ENCODE measurements around the gene PTGER2. TPM values are rescaled to one million over a fixed set of nuclear protein-coding genes. Genes with fewer than 3 reads are reported as not detected.

Gene PTGER2
- total RNA-seq, 4 donors from 2014 or later: 0.56 to 5.0 (median 1.5) TPM

- intact Hi-C loops (cut with DNase I): no loop called here
Observed at GRCh38 chr14:52267501-52268278, 46.4 kb upstream of the PTGER2 start, which contains the start of gene PTGDR. Gene PTGDR, plus strand, starts transcription at chr14:52267698. Its CDS starts 117 bp downstream, at chr14:52267815.

GRCh38 chr14:52268279-52269061, 45.6 kb upstream of the PTGER2 start:
- WGBS, 2 donors: 1 to 2% methylated on average over 16 to 39 of the region's 54 CpGs
- Histone ChIP-seq H3K9me3 (no peaks in the 10 kb centered on the region), H3K4me1 (peaks cover 0 to 11% of the 10 kb centered on the region in 2 donors), H3K27ac (no peak overlapping the region), H3K4me3 (replicated peaks in 1 of 3) (peak overlapping the region in 1 of 3 donors; percentile 21), H3K27me3 (no peaks in the 10 kb centered on the region), H3K36me3 (no peaks in the 10 kb centered on the region)
- no peak for DNase-seq
- TF ChIP-seq POLR2A (IDR thresholded peaks at IDR 0.05): no peak
- intact Hi-C loops (cut with DNase I): no loop called here

More at GRCh38 chr14:52267501-52268278, 46.4 kb upstream of the PTGER2 start, which contains the start of gene PTGDR:
- H3K36me3 ChIP-seq: no peaks in the 10 kb centered on the region
- H3K9me3 ChIP-seq: no peaks in the 10 kb centered on the region
- WGBS, 2 donors: 13 to 21% methylated on average over 9 to 12 of the region's 63 CpGs
- TF ChIP-seq POLR2A (IDR thresholded peaks at IDR 0.05) (no peak), CTCF (IDR thresholded peaks at IDR 0.05) (no peak)
- peak within 1 kb of the TSS in 1 of 3 donors; percentile 21 for H3K4me3 ChIP-seq (replicated peaks in 1 of 3)
- peak in 1 of 2 donors; percentile 5 for DNase-seq
- H3K27ac ChIP-seq: peak within 1 kb of the TSS in 1 of 3 donors; percentile 15
- peaks cover 0 to 11% of the 10 kb centered on the region in 2 donors for H3K4me1 ChIP-seq
- H3K27me3 ChIP-seq: no peaks in the 10 kb centered on the region

GRCh38 chr14:52269100-52269499, 45.0 kb upstream of the PTGER2 start:
- WGBS, 2 donors: 19 to 31% methylated on average over 17 of the region's 17 CpGs
- H3K27ac ChIP-seq: no peak overlapping the region
- DNase-seq: no peak
- H3K4me1 ChIP-seq: peaks cover 0 to 11% of the 10 kb centered on the region in 2 donors
- peak overlapping the region in 1 of 3 donors; percentile 21 for H3K4me3 ChIP-seq (replicated peaks in 1 of 3)
- intact Hi-C loops (cut with DNase I): no loop called here
- no peaks in the 10 kb centered on the region for H3K9me3 ChIP-seq
- H3K27me3 ChIP-seq: no peaks in the 10 kb centered on the region
- no peak for TF ChIP-seq CTCF (IDR thresholded peaks at IDR 0.05)
- TF ChIP-seq POLR2A (IDR thresholded peaks at IDR 0.05): no peak
- H3K36me3 ChIP-seq: no peaks in the 10 kb centered on the region

- Histone ChIP-seq H3K4me3 (replicated peaks in 1 of 3) (no peak overlapping the region), H3K36me3 (no peaks in the 10 kb centered on the region), H3K9me3 (no peaks in the 10 kb centered on the region), H3K27me3 (no peaks in the 10 kb centered on the region), H3K4me1 (peaks cover 0 to 11% of the 10 kb centered on the region in 2 donors), H3K27ac (no peak overlapping the region)
- no peak for DNase-seq
- intact Hi-C loops (cut with DNase I): no loop called here
- TF ChIP-seq POLR2A (IDR thresholded peaks at IDR 0.05) (no peak), CTCF (IDR thresholded peaks at IDR 0.05) (no peak)
- WGBS, 2 donors: 61 to 72% methylated on average over 8 of the region's 8 CpGs
Observed at GRCh38 chr14:52269982-52270381, 44.1 kb upstream of the PTGER2 start.

GRCh38 chr14:52271538-52271937, 42.6 kb upstream of the PTGER2 start:
- Histone ChIP-seq H3K4me3 (replicated peaks in 1 of 3) (no peak overlapping the region), H3K9me3 (no peaks in the 10 kb centered on the region), H3K27ac (no peak overlapping the region), H3K4me1 (peaks cover 0 to 11% of the 10 kb centered on the region in 2 donors), H3K36me3 (no peaks in the 10 kb centered on the region), H3K27me3 (no peaks in the 10 kb centered on the region)
- intact Hi-C loops (cut with DNase I): no loop called here
- no peak for DNase-seq
- TF ChIP-seq CTCF (IDR thresholded peaks at IDR 0.05) (no peak), POLR2A (IDR thresholded peaks at IDR 0.05) (no peak)
- 76 to 89% methylated on average over 1 of the region's 1 CpG for WGBS, 2 donors
